CD4-positive, alpha-beta T cell treated with Interleukin-15 for 1 hour (primary cell): ENCODE measurements around the gene SERPINB11.
"Not testable (repeated sequence)": the region's sequence is repeated elsewhere in the genome, so short reads cannot be mapped to it uniquely, and the experiment has no call there.

Experiments used
- DNase-seq: peaks from one replicate; pipeline ENCODE4 v3.0.0-alpha.2; 2020

The SERPINB11 gene, protein sequence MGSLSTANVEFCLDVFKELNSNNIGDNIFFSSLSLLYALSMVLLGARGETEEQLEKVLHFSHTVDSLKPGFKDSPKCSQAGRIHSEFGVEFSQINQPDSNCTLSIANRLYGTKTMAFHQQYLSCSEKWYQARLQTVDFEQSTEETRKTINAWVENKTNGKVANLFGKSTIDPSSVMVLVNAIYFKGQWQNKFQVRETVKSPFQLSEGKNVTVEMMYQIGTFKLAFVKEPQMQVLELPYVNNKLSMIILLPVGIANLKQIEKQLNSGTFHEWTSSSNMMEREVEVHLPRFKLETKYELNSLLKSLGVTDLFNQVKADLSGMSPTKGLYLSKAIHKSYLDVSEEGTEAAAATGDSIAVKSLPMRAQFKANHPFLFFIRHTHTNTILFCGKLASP

DNA sequence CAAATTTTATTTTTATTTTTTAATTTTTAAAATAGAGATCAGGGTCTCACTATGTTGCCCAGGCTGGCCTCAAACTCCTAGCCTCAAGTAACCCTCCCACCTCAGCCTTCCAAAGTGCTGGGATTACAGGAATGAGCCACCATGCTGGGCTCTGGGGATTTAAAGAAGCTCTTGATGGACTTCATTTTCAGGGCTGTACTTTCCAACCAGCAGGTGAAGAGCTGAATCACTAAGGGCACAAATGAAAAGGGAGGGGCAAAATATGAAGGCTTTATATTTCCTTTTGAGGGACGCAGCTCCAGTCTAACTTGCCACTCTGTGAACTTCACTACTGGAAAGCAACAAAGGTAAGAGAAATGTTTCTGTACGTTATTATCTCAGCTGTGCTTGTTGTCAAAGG, at the start of gene SERPINB11:
Gene SERPINB11, plus strand, starts transcription at position 301 of the 400 bp plus-strand sequence. CDS start 7,234 bp downstream, outside the sequence.
- no peak for DNase-seq

DNA sequence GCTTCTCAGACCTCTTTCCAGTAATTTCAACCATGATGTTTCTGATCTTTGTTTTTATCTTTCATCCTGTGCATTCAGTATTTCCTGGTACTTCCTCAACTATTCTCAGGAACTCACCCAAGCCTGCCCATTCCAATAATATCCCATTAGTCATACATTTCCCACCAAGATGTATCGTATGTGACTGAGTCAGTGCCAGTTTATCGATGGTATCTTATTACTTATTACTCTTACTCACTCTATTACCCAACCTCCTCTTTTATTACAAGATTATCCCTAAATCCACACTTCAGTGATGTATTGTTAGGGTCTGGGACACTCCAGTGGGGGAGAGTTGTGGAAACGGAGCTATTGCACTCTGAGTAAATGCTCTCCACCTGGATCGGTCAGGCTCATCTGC, 43.8 kb upstream of the SERPINB11 start:
- not testable (repeated sequence) for DNase-seq

DNA sequence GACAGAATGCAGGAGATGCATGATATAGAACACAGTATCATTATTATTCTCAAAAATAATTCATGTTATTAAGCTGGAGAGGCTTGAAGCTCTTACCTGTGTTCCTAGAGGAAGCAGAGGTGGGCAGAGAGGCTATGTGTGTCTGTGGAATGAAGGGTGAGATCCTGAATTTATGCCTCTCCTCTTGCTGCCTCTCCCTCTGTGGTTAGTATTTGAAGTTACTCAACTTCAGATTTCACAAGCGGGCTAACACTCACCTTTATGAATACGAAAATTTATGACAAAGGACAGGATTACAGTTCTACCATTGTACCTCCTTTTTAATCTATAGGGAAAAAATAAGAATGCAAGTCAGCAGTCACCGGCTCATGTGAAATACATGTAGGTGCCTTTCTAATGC, 41.0 kb upstream of the SERPINB11 start, which contains the start of gene SERPINB3:
Gene SERPINB3, minus strand, starts transcription at position 144 of the 400 bp plus-strand sequence. CDS start 677 bp downstream, outside the sequence.
- not testable (repeated sequence) for DNase-seq

DNA sequence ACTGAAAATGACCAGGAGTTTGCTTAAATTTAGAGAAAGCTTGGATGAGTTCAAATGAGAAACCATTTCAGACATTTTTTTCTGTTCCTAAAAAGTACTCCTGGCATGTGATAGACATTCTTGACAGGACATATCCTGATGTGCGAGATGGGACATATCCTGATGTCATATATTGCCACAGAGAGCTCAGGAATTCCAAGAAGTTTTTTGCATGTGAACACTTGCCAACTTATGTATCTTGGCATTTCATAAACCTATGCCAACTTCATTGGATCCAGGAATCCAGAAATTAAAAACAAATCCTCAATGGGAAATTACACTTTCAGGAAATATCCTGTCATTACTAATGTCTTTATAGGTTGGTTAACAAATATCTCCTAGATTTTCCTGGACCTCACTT, 38.2 kb upstream of the SERPINB11 start:
- no peak for DNase-seq

DNA sequence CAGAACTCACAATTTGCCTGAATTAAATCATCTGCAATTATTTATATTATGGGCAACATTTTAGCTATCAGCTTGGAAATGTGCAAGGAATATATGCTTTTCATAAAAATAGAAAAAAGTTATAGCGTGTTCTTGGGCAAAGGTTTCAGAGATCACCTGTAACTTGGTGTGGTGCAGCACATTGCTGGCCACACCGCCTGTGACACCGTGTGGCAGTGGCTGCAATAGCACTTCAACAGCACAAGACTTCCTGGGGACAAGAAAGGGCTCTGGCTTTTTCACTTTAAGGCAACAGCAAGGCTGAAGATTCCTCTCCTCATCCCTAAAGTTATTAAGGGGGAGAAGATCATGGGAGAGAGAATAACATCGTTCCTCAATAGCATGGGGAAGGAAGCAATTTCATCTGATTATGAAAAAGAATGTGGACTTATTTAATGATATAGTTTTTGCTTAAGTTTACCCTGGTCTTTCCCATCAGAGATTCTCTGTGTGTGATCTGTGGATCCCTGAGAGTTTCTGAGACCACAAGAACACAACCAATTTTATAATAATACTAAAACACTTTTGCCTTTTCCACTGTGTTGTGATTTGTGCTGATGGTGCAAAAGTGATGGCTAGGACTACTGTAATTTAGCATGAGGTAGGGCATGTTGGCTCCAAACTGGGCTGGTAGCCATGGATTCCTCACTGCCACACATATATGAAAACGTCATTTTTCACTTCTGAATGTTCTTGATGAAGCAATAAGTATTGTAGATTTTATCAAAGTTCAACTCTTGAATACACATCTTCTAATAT, 26.0 kb upstream of the SERPINB11 start:
- DNase-seq = no peak

DNA sequence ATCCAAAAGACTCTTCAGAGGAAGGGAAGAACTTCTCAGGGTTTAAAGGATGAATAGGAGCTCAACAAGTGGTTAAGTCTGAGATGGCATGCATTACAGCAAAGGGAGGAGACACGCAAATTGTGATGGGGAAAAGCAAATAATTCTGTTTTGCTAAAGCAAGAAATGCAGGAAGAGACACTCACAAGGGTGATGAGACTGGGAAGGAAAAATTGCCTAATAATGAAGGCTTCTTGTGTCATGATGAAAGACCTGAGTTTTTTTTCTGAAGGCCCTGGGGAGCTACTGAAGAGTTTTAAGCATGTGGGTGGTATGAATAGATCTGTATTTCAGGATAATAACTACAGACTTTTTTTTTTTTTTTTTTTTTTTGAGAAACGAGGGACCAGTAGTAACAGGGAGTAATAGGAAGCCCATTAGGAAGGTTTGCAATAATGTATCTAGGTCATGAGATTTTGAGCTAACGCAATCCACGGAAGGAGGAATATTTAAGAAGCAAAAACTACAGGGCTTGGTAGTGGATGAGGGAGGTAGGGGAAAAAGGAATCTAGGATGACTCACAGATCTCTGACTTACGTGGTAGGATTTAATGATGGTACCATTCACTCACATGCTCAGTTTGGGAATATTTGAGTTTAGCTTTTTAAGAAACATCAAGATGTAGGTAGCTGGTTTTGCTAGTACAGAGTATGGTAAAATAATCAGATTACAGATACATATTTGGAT, 25.1 kb upstream of the SERPINB11 start:
- DNase-seq = no peak

DNA sequence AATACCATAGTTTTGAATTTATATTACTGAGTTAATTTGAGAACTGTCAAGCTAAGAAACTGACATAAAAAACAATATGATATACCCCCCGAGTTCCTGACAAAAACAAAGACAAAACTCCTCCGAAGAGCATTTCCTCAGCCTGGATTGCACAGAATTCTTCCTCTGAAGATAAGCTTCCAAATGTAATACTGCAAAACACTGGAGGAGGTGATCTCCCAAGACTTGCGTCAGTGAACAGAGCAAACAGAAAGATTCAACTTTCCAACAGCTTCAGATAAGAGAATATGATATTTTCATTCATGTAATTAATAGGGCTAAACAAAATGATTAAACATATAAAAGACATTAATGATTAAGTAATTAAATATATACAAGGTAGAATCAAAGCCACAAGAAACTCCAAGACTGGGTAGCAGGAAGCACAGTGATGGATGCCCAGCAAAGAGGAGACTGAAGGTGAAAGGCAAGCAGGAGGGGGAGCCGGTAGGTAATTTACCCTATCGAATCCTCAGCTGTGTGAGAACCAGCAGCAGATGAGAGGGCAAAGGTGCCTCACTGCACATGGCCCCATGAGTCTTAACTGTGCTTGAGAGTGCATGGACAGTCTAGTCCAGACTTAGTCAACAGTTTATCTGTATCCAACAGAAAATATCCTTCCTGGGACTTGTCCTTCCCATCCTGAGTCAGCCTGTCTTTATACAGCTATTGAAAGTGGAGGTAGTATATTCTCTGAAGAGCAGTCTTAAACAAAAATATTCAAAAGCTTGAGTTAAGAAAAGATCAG, 22.7 kb upstream of the SERPINB11 start:
- no peak for DNase-seq

DNA sequence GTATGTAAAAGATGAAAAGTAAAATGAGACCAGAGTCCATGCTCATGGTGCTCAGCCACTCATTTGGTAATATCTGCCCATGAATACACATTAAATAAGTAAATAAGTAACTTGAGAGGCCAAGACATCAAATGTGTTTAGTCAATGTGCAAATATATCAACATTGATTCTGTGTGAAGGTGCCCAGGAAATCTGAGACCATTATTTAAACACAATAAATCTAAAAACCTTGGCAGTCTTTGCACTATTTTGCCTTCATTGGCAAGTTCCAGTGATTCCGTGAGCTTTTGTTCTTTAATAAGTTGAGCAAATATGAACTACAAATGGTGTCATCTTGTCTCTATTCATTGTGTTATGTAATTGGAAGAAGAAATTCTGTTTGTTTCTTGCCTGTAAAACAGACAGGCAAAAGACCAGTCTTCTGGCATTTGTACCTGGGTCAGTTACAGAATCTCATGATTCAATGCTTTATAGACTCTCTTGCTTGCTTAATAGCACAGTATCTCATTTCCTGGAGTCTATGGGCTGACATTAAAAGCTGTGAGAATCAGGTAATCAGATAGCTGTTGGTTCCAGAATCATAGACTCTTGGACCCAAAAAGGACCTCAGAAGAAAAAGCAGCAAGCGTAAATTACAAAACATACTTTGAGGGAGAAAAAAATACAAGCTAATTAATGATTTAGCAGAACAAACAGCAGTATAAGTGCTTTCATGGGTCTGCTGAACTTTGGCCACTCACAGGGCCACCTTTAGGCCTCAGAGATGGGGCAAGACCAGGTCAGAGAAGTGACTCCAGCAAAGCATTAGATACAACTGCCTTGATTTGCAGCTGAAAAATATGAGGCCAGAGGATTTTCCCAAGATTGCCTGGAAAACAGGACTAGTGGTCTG, 21.1 kb upstream of the SERPINB11 start:
- DNase-seq = no peak

DNA sequence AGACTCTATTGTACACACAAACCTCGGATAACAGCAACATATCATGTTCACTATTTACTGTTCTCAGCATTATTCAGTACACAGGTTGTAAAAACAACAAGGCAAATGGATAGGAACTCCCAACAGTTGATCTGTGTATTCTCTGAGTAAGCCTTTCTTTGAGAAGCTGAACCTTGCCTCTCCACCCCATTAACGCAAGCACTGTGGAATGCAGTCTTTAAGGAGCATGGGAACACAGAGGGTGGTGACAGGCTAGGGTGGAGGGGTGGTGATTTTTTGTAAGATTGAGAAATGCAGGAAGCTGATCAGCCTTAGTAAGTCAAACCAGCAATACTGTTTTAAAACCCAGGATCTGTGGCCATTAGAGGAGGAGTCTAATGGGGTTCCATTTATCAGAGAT, 19.6 kb upstream of the SERPINB11 start:
- no peak for DNase-seq

DNA sequence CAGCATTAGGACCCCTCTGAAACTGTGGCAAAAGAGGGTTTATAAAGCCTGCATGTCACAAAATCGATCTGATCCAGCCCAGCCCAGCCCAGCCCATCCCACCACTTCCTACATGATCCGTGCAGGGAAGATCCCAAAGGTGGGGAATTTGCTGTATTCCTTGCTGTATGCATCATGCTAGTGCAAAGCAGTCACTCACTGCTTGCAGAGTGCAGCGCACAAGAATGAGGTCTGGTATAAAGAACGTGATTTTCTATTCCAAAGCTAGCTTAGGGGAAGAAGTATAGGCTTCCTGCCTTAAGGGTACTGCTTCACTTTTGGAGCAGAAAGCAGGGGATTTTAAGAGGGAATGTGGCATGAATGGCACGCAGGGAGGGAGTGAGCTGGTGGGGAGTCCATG, 18.9 kb upstream of the SERPINB11 start:
- DNase-seq = no peak

DNA sequence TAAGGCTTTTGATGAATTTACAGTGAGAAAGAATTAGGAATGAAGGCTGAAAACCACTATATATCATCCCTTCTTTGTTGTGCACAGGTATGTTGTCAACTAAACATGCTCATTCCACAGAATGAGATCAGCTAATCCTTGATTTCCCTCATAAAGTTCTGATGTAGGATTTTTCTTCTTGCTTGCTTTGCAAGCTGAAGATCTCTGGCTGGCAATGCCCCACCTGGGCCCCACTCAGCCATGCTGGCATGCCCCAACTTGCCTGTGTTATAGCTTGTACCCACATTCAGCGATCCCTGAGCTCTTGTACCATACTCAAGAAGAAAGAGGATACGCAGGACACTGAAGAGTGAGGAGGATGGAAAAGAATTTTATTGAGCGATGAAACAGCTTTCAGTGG, 18.0 kb upstream of the SERPINB11 start:
- no peak for DNase-seq

DNA sequence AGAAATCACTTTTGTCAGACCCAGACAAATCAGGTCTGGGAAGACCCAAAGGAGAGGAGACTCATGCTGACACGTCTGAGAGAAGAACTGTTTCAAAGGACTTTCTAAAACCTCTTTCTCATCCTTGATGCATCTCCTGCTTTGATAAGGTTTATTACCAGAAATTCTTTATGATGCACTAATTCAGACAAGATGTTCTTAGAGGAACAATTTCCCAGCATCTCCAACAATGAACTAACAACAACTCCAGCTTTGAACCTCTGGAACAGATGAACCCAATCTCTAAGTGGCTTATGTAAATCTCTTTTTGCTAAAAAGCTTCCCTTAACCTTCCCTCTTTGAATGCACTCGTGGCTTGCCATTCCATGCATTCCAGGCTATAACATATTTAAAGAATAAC, 15.9 kb upstream of the SERPINB11 start:
- no peak for DNase-seq

DNA sequence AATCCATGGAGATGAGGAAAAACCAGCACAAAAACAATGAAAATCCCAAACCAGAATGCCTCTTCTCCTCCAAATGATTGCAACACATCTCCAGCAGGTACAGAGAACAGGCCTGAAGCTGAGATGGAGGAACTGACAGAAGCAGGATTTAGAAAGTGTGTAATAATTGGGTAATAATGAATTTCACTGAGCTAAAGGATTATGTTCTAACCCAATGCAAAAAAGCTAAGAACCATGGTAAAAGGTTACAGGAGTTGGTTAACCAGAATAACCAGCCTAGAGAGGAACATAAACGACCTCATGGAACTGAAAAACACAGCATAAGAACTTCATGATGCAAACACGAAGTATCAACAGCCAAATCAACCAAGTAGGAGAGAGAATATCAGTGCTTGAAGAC, 13.7 kb upstream of the SERPINB11 start:
- DNase-seq = no peak

DNA sequence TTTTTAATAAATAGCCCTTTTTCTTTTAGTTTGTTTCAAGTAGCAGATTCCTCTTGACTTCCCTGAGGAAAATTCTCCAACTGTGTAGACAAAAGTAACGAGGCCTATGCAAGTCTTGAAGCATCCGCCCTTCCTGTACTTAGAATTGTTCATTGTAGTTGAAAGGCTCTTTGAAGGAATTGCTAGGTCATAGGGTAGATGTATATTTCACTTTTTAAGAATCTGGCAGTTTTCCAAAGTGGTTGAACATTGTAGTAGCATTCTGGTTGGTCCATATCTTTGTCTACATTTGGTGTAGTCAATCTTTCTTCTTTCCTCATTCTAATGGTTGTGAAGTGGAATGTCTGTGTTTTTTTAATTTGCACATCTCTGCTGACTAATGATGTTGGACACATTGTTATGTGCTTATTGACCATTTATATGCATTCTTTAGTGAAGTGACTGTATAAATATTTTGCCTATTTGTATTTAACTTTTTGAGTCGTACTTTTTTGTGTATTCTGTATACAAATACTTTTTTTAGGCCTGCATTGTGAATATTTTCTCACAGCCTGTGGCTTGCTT, 5.6 kb upstream of the SERPINB11 start:
- no peak for DNase-seq

DNA sequence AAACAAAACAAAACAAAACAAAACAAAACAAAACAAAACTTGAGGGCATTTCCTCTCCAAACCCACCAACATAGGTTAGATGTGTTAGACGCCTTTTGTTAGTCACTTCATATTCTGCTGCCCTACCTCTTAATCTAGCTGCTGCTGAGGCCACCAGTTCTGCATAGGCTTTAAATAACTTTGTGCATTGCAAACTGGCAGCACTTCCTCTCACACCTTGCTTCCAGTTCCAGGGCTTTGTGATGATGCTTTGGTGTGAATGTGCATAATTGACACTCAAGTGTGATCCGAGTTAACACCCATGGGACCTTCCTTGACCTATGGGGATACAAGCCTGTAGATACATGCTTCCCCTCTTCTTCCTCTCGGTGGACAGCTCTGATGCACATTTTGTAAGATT, 2.3 kb upstream of the SERPINB11 start:
- DNase-seq = no peak

DNA sequence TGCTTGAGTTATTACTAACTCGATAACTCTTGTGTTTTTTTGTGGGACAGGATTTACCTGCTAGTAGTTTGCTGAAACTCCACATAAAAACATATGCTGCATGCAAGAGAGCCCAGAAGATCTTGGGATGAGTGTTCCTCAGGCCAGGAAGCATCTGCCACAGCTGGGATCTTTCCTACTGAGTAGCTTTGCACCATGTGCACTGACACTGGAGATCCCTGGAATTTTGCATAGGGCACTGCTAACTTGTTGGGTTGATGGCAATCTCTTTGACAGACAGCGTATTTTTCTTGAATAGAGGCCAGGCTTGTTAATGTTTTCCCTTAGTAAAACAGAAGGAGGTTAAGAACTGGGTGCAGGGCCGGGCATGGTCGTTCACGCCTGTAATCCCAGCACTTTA, 808 bp upstream of the SERPINB11 start:
- DNase-seq = no peak

DNA sequence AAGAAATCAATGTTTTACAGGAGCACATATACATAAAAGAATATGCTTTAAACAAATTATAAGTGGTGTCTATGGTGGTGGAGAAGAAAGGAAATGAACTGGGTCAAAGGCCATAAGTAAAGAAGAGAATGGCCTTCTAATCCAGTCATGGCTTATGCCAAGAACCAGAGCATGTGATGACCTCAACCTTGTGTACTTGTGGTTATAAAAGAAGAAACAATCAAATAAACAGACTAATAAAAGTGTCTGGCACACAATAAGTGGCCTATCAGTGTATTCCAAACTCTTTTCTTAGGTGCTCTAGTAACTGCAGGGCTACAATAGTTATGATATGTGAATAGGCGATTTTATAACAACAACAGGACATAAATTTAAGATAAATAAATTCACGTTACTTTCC, 2.6 kb downstream of the SERPINB11 start:
- no peak for DNase-seq

DNA sequence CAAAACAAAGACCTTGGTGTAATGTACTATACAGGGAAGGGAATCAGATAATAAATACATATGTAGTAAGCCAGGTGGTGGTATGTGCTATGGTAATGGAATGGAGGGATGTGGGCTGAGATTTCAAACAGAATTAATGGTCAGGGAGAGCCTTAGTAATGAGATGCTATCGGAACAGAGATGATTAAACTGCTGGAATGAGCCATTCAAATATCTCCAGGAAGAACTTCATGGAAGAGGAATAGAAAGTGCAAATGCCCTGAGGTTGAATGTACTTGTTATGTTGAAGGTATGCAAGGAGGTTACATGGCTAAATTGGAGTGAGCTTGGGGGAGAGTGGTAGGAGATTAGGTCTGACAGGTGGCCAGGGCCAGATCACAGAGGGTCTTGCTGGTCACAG, 5.1 kb downstream of the SERPINB11 start:
- no peak for DNase-seq

DNA sequence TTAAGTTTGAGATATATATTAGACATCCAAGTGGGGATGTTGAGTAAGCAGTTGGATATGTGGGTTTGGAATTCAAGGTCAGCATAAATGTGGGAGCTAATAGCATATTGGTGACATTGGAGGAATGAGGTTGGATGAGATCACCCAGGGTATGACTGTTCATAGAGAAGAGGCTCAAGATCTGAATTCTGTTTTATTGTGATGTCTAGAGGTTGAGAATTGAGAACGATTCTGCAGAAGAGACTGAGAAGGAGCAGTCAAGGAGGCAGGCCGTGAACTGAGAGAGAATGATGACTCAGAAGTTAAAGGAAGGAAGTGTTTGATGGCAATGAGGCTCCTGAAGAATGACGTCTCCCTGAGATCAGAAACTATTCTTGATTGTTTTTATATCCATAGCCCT, 5.9 kb downstream of the SERPINB11 start:
- DNase-seq = no peak

DNA sequence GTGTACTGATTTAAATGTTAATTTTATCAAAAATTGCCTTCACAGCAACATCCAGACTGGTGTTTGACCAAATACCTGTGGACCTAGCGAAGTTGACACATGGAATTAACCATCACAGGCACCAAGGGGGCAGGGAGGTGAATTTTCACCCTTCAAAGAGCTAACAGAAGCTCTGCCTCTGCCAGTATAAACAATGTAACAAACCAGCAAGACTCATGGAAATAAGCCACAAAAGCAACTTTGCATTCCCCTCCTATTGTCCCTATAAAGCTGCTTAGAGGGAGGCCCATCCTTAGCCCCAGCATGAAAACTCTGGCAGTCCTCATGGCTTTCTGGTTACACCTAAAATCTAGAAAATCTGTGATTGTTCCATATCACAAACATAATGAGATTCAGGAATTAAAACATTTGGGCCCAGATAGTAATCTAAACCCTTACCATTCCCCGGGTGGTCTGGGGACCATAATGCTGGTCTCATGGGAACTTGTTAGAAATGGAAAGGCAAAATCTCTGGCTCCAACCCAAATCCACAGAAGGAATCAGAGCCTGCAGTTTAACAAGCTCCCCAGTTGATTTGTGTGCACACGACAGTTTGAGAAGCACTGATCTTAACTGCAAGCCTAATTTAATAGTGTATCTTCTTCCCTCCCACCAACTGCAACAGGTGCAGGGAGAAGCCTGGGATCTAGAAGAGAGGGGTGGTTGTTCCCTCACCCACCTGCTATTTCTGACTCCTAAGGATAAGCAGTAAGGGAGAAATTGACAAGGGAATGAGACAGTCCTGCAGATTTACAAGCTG, 23.1 kb downstream of the SERPINB11 start:
- DNase-seq = no peak
